ENCODE measurements around the gene SLC12A7. TPM values are rescaled to one million over a fixed set of nuclear protein-coding genes. Genes with fewer than 3 reads are reported as not detected.

SLC12A7 gene
- total RNA-seq, 1 donor from 2014 or later = 30.5 TPM

DNA sequence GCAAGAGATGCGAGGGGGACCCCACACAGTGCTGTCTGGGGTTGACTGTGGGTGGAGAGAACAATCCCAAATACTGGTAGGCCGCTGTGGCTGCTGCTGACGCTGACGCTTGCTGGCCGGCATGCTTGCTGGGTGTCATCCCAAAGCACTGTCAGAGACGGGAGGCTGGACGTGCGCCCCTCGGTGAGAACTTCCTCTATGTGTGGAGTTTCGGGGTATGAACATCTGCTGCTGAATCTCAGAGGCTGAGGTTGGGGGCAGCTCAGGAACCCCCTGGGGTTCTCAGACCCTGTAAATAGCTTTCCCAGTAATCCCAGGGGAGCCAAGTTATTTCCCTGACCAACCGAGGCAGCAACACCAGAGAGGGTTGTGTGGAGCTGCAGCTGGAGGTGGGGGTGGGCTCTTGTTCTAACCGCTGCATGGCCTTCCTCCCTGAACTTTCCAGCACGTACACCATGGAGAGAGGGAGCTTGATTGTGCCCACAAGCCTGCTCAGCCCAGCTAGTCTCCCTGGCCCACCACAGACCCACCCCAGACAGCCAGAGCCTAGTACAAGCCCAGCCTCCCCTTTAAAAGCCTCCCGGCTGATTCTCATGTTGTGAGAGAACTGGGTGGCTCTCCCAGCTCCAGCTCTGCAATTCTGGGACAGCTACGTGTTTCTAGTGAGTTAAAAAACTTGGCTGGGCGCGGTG is 21.8 kb upstream of the SLC12A7 start:
- H3K4me1 Mint-ChIP-seq (ENCODE audit: low read depth, unreplicated experiment) = no peaks in the 10 kb centered on the region
- no peak overlapping the region for H2AFZ ChIP-seq (ENCODE audit: low read depth, low read length)
- H4K20me1 ChIP-seq (ENCODE audit: insufficient read depth, low read length) = no peaks in the 10 kb centered on the region
- H3K27me3 ChIP-seq (ENCODE audit: insufficient read depth, low read length) = peaks cover 7% of the 10 kb centered on the region
- no peaks in the 10 kb centered on the region for H3K36me3 Mint-ChIP-seq (ENCODE audit: low read depth, unreplicated experiment)
- H3K9me3 ChIP-seq (ENCODE audit: insufficient read depth, low read depth, low read length) = peaks cover 6% of the 10 kb centered on the region
- no peak for TF ChIP-seq CTCF (IDR thresholded peaks at IDR 0.05; ENCODE audit: insufficient read depth, low read depth, low read length)
- TF ChIP-seq EZH2 (IDR thresholded peaks at IDR 0.05; ENCODE audit: insufficient read depth, low read length) = no peak
- no peak overlapping the region for H3K27ac Mint-ChIP-seq (ENCODE audit: unreplicated experiment)
- no peak for DNase-seq (ENCODE audit: low read depth)
- H3K27ac ChIP-seq (ENCODE audit: low read depth, low read length) = no peak overlapping the region
- H3K9ac ChIP-seq (ENCODE audit: low read length) = no peak overlapping the region
- H3K4me3 ChIP-seq (ENCODE audit: insufficient read depth, low read depth, low read length) = no peak overlapping the region
- no peaks in the 10 kb centered on the region for H3K4me1 ChIP-seq (ENCODE audit: insufficient read depth, low read length)
- no peaks in the 10 kb centered on the region for H3K79me2 ChIP-seq (ENCODE audit: insufficient read depth, low read length)
- no peak for FAIRE-seq
- H3K9me3 Mint-ChIP-seq (ENCODE audit: unreplicated experiment) = no peaks in the 10 kb centered on the region
- H3K27me3 Mint-ChIP-seq (ENCODE audit: low read depth, unreplicated experiment) = peaks cover 50% of the 10 kb centered on the region
- H3K36me3 ChIP-seq (ENCODE audit: insufficient read depth, low read length) = no peaks in the 10 kb centered on the region
- no peak overlapping the region for H3K4me3 Mint-ChIP-seq (ENCODE audit: unreplicated experiment)
- no peak overlapping the region for H3K4me2 ChIP-seq (ENCODE audit: low read length)

GRCh38 chr5:1133108-1133507 is 21.2 kb upstream of the SLC12A7 start:
- FAIRE-seq (no peak), DNase-seq (ENCODE audit: low read depth) (no peak)
- Histone ChIP-seq H3K79me2 (ENCODE audit: insufficient read depth, low read length) (no peaks in the 10 kb centered on the region), H3K4me1 (ENCODE audit: insufficient read depth, low read length) (no peaks in the 10 kb centered on the region), H4K20me1 (ENCODE audit: insufficient read depth, low read length) (no peaks in the 10 kb centered on the region), H3K27me3 (ENCODE audit: insufficient read depth, low read length) (peaks cover 7% of the 10 kb centered on the region), H3K4me2 (ENCODE audit: low read length) (no peak overlapping the region), H3K9me3 (ENCODE audit: insufficient read depth, low read depth, low read length) (peaks cover 6% of the 10 kb centered on the region), H3K27ac (ENCODE audit: low read depth, low read length) (no peak overlapping the region), H3K4me3 (ENCODE audit: insufficient read depth, low read depth, low read length) (no peak overlapping the region), H2AFZ (ENCODE audit: low read depth, low read length) (no peak overlapping the region), H3K9ac (ENCODE audit: low read length) (no peak overlapping the region), H3K36me3 (ENCODE audit: insufficient read depth, low read length) (no peaks in the 10 kb centered on the region)
- Mint-ChIP-seq H3K9me3 (ENCODE audit: unreplicated experiment) (no peaks in the 10 kb centered on the region), H3K36me3 (ENCODE audit: low read depth, unreplicated experiment) (no peaks in the 10 kb centered on the region), H3K27ac (ENCODE audit: unreplicated experiment) (no peak overlapping the region), H3K27me3 (ENCODE audit: low read depth, unreplicated experiment) (peaks cover 47% of the 10 kb centered on the region), H3K4me3 (ENCODE audit: unreplicated experiment) (no peak overlapping the region), H3K4me1 (ENCODE audit: low read depth, unreplicated experiment) (peaks cover under 1% of the 10 kb centered on the region)
- no peak for TF ChIP-seq EZH2 (IDR thresholded peaks at IDR 0.05; ENCODE audit: insufficient read depth, low read length)

- DNase-seq (ENCODE audit: low read depth) (no peak), FAIRE-seq (no peak)
- H3K36me3 Mint-ChIP-seq (ENCODE audit: low read depth, unreplicated experiment) = no peaks in the 10 kb centered on the region
- no peak overlapping the region for H3K4me3 ChIP-seq (ENCODE audit: insufficient read depth, low read depth, low read length)
- no peaks in the 10 kb centered on the region for H3K36me3 ChIP-seq (ENCODE audit: insufficient read depth, low read length)
- no peak overlapping the region for H3K4me3 Mint-ChIP-seq (ENCODE audit: unreplicated experiment)
- H3K4me2 ChIP-seq (ENCODE audit: low read length) = no peak overlapping the region
- peaks cover 6% of the 10 kb centered on the region for H3K9me3 ChIP-seq (ENCODE audit: insufficient read depth, low read depth, low read length)
- H3K9ac ChIP-seq (ENCODE audit: low read length) = no peak overlapping the region
- no peaks in the 10 kb centered on the region for H3K9me3 Mint-ChIP-seq (ENCODE audit: unreplicated experiment)
- H3K27me3 ChIP-seq (ENCODE audit: insufficient read depth, low read length) = peaks cover 7% of the 10 kb centered on the region
- H3K27ac Mint-ChIP-seq (ENCODE audit: unreplicated experiment) = no peak overlapping the region
- H2AFZ ChIP-seq (ENCODE audit: low read depth, low read length) = no peak overlapping the region
- H3K4me1 Mint-ChIP-seq (ENCODE audit: low read depth, unreplicated experiment) = peaks cover 6% of the 10 kb centered on the region
- TF ChIP-seq EZH2 (IDR thresholded peaks at IDR 0.05; ENCODE audit: insufficient read depth, low read length) = no peak
- TF ChIP-seq CTCF (IDR thresholded peaks at IDR 0.05; ENCODE audit: insufficient read depth, low read depth, low read length) = no peak
- H3K4me1 ChIP-seq (ENCODE audit: insufficient read depth, low read length) = no peaks in the 10 kb centered on the region
- peaks cover 49% of the 10 kb centered on the region for H3K27me3 Mint-ChIP-seq (ENCODE audit: low read depth, unreplicated experiment)
- H3K79me2 ChIP-seq (ENCODE audit: insufficient read depth, low read length) = no peaks in the 10 kb centered on the region
- no peak overlapping the region for H3K27ac ChIP-seq (ENCODE audit: low read depth, low read length)
- no peaks in the 10 kb centered on the region for H4K20me1 ChIP-seq (ENCODE audit: insufficient read depth, low read length)
Observed at GRCh38 chr5:1132570-1132969, 20.7 kb upstream of the SLC12A7 start.

All from astrocyte (in vitro differentiated cells and primary cell).